Activated CD4-positive, alpha-beta memory T cell treated with anti-CD3 and anti-CD28 coated beads, Interleukin-2, amount 10 ng/mL, durations not matched to agents 7 days and 5 days (primary cell): Measurements from ENCODE around the gene LCA5. TPM values are rescaled to one million over a fixed set of nuclear protein-coding genes. Genes with fewer than 3 reads are reported as not detected.

Source experiments
- CTCF ChIA-PET: fragments of 350-600 bp; sonication (Branson Sonifier 250); formaldehyde crosslinking; loops from one replicate; lab custom pipeline; 2021; ENCODE audit warnings: antibody characterized with exemption, inconsistent platforms; lab: Charles Lee
- POLR2A ChIA-PET: fragments of 350-600 bp; sonication (Branson Sonifier 250); formaldehyde crosslinking; loops from one replicate; lab custom pipeline; 2021; ENCODE audit warnings: antibody characterized with exemption; lab: Charles Lee
- DNase-seq: peaks from one replicate; pipeline ENCODE4 v3.0.0-alpha.2; 2020
- H3K27ac Mint-ChIP-seq: one replicate; pipeline ENCODE4 v1.8.0; 2021; ENCODE audit warnings: mild to moderate bottlenecking, mixed read lengths
- H3K27me3 Mint-ChIP-seq: one replicate; pipeline ENCODE4 v1.8.0; 2021; ENCODE audit warnings: mixed read lengths
- H3K36me3 Mint-ChIP-seq: one replicate; pipeline ENCODE4 v1.8.0; 2021; ENCODE audit warnings: low read depth, mixed read lengths
- H3K4me1 Mint-ChIP-seq: one replicate; pipeline ENCODE4 v1.8.0; 2021; ENCODE audit warnings: mixed read lengths
- H3K4me3 Mint-ChIP-seq: one replicate; pipeline ENCODE4 v1.8.0; 2021; ENCODE audit warnings: mild to moderate bottlenecking, mixed read lengths
- H3K9me3 Mint-ChIP-seq: one replicate; pipeline ENCODE4 v1.8.0; 2021; ENCODE audit warnings: mixed read lengths
- total RNA-seq, 2 experiments: library from RNA; stranded (reverse); gene quantifications; one replicate each; pipeline ENCODE4 v1.2.3, GENCODE V29; 2021

LCA5 gene
- total RNA-seq, 2 experiments from 2014 or later = 0.10 to 0.15 TPM

GRCh38 chr6:79441192-79441591 is 96.0 kb downstream of the LCA5 start:
- no peaks in the 10 kb centered on the region for H3K4me1 Mint-ChIP-seq
- no peak overlapping the region for H3K27ac Mint-ChIP-seq
- H3K9me3 Mint-ChIP-seq = no peaks in the 10 kb centered on the region
- no peaks in the 10 kb centered on the region for H3K27me3 Mint-ChIP-seq
- no peak for DNase-seq
- ChIA-PET POLR2A (no interaction called here), CTCF (no interaction called here)
- no peak overlapping the region for H3K4me3 Mint-ChIP-seq
- no peaks in the 10 kb centered on the region for H3K36me3 Mint-ChIP-seq

- no peak for DNase-seq
- POLR2A ChIA-PET = no interaction called here
- Mint-ChIP-seq H3K4me1 (no peaks in the 10 kb centered on the region), H3K4me3 (no peak overlapping the region), H3K36me3 (no peaks in the 10 kb centered on the region), H3K27me3 (no peaks in the 10 kb centered on the region), H3K27ac (no peak overlapping the region), H3K9me3 (no peaks in the 10 kb centered on the region)
- CTCF ChIA-PET = no interaction called here
These were observed 96.6 kb downstream of the LCA5 start for GRCh38 chr6:79440598-79440997.

DNA sequence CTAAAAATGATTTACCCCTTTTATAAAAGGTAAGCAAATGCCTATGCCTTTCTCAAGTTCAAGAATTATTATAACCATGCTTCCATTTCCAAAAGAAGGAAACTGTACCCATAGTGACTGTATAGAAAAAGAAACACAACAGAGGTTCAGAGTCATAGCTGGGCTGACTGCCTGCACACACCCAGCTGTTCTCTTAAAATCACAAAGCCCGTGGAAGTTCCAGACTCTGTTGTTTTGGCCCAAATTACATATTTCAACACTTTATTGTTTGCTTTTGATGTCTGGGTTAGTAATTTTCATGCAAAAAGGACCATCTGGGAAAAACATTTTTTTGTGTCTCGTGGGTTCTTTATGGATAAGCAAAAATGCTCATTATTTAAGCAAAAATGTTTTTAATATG is 99.2 kb downstream of the LCA5 start:
- Mint-ChIP-seq H3K4me3 (no peak overlapping the region), H3K27ac (no peak overlapping the region), H3K4me1 (no peaks in the 10 kb centered on the region), H3K36me3 (no peaks in the 10 kb centered on the region), H3K9me3 (no peaks in the 10 kb centered on the region), H3K27me3 (no peaks in the 10 kb centered on the region)
- ChIA-PET CTCF (interaction anchor here (0.6 kb wide), 1 partner anchor 991 kb away, joined by 4 read pairs; no protein-coding TSS in a partner anchor), POLR2A (no interaction called here)
- no peak for DNase-seq

DNA sequence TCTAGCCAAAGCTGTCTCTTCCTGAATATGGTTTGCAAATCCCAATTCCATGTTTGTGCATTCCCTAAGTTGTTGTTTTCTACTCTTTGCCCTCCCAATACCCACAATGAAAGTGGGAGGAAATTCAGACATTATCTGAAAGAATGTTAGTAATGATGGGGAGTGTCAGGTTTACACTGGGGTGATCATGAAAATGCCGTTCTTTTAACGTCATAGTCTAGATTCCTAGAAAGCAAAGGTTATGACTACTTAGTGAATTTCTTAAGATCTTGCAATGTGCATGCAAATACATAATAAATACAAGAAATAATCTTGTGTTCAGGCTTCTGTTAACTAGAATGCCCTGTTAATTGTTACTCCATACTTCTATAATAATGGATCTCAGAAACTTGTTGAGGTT is 101.0 kb downstream of the LCA5 start:
- Mint-ChIP-seq H3K4me3 (no peak overlapping the region), H3K27ac (no peak overlapping the region), H3K36me3 (no peaks in the 10 kb centered on the region), H3K9me3 (no peaks in the 10 kb centered on the region), H3K4me1 (no peaks in the 10 kb centered on the region), H3K27me3 (no peaks in the 10 kb centered on the region)
- POLR2A ChIA-PET = no interaction called here
- DNase-seq = no peak
- CTCF ChIA-PET = no interaction called here

DNA sequence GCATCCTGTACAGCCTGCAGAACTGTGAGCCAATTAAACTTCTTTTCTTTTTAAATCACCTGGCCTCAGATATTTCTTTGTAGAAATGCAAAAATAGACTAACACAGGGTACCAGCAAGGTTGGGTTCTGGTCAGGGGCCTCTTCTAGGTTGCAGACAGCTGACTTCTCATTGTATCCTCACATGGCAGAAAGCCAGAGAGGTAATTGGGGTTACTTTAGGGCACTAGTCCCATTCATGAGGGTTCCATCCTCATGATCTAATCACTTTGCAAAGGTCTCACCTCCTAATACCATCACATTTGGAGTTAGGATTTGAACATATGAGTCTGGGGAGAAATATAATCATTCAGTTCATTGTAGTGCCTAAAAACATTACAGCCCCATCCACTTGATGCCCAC is 101.5 kb downstream of the LCA5 start:
- Mint-ChIP-seq H3K27ac (no peak overlapping the region), H3K27me3 (peaks cover under 1% of the 10 kb centered on the region), H3K36me3 (no peaks in the 10 kb centered on the region), H3K4me3 (no peak overlapping the region), H3K4me1 (no peaks in the 10 kb centered on the region), H3K9me3 (no peaks in the 10 kb centered on the region)
- no peak for DNase-seq
- CTCF ChIA-PET = no interaction called here
- POLR2A ChIA-PET = no interaction called here

Other genes starting within 250 kb of the LCA5 start
- gene SH3BGRL2, start 93.9 kb upstream of the LCA5 start, total RNA-seq = under 1 TPM; 0.20 to 0.35 TPM